ENCODE results near the gene PCDH8.

DNA sequence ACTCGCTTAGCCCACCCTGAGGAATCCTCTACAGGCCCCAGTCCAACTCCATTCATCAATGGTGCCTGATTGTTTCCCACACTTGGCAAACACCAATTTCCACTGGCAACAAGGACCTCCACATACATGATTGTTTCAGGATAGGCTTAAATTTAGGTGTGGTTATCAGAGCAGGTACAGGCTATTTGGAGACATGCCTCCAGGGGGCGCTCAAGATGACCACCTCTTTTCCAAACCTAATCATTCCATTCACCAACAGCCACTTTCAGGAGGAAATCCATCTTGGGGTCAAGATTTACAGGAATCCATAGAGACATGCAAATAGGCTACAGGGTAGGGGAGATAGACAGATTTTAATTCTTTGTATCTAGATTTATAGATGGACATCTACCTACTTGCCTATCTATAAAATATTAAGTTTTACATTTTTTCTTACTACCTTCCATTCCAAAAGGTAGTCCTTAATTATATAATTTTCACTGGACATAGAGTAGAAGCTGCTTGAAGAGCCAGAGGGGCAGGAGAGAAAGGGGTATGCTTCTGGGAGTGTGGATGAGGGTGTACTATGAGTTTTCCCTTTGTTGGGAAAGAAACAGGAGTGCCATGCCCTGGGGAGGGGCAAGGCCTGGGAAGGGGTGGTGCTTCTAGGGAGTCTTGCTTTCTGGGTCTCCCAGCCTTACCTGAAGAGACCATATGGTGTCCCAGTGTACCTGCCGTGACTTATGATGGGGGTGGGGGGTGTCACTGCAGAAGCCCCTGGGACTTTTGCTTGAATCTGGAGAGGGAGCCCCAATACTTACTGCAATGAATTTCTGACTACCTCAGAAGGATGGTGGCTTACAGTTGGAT is 14.1 kb upstream of the PCDH8 start:
- no peak for TF ChIP-seq EP300 (conservative IDR thresholded peaks at IDR 0.05; ENCODE audit: poor library complexity, severe bottlenecking)
- TF ChIP-seq, protein P1, sequence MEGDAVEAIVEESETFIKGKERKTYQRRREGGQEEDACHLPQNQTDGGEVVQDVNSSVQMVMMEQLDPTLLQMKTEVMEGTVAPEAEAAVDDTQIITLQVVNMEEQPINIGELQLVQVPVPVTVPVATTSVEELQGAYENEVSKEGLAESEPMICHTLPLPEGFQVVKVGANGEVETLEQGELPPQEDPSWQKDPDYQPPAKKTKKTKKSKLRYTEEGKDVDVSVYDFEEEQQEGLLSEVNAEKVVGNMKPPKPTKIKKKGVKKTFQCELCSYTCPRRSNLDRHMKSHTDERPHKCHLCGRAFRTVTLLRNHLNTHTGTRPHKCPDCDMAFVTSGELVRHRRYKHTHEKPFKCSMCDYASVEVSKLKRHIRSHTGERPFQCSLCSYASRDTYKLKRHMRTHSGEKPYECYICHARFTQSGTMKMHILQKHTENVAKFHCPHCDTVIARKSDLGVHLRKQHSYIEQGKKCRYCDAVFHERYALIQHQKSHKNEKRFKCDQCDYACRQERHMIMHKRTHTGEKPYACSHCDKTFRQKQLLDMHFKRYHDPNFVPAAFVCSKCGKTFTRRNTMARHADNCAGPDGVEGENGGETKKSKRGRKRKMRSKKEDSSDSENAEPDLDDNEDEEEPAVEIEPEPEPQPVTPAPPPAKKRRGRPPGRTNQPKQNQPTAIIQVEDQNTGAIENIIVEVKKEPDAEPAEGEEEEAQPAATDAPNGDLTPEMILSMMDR (IDR thresholded peaks at IDR 0.05; ENCODE audit: poor library complexity, severe bottlenecking) = peak; percentile 24
- TF ChIP-seq, protein P2, sequence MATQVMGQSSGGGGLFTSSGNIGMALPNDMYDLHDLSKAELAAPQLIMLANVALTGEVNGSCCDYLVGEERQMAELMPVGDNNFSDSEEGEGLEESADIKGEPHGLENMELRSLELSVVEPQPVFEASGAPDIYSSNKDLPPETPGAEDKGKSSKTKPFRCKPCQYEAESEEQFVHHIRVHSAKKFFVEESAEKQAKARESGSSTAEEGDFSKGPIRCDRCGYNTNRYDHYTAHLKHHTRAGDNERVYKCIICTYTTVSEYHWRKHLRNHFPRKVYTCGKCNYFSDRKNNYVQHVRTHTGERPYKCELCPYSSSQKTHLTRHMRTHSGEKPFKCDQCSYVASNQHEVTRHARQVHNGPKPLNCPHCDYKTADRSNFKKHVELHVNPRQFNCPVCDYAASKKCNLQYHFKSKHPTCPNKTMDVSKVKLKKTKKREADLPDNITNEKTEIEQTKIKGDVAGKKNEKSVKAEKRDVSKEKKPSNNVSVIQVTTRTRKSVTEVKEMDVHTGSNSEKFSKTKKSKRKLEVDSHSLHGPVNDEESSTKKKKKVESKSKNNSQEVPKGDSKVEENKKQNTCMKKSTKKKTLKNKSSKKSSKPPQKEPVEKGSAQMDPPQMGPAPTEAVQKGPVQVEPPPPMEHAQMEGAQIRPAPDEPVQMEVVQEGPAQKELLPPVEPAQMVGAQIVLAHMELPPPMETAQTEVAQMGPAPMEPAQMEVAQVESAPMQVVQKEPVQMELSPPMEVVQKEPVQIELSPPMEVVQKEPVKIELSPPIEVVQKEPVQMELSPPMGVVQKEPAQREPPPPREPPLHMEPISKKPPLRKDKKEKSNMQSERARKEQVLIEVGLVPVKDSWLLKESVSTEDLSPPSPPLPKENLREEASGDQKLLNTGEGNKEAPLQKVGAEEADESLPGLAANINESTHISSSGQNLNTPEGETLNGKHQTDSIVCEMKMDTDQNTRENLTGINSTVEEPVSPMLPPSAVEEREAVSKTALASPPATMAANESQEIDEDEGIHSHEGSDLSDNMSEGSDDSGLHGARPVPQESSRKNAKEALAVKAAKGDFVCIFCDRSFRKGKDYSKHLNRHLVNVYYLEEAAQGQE (IDR thresholded peaks at IDR 0.05; ENCODE audit: borderline replicate concordance) = no peak
- TF ChIP-seq RAD21 (conservative IDR thresholded peaks at IDR 0.05) = no peak
- no peak for TF ChIP-seq MXI1 (conservative IDR thresholded peaks at IDR 0.05; ENCODE audit: poor library complexity, severe bottlenecking)
- no peak for TF ChIP-seq TAF1 (IDR thresholded peaks at IDR 0.05; ENCODE audit: low read depth)
- no peak for TF ChIP-seq POLR2AphosphoS5 (IDR thresholded peaks at IDR 0.05)

Measured in neural cell (in vitro differentiated cells).